ENCODE data around the gene CCDC187. TPM values are rescaled to one million over a fixed set of nuclear protein-coding genes. Genes with fewer than 3 reads are reported as not detected.
"Not testable (repeated sequence)": the region's sequence is repeated elsewhere in the genome, so short reads cannot be mapped to it uniquely, and the experiment has no call there.

Gene CCDC187
- total RNA-seq, 1 experiment from 2014 or later, result not detected

- peaks cover 35% of the 10 kb centered on the region for H3K27me3 ChIP-seq
- no peaks in the 10 kb centered on the region for H3K9me3 ChIP-seq (replicated peaks)
- no peaks in the 10 kb centered on the region for H3K4me1 ChIP-seq
- no peak for DNase-seq
- no peaks in the 10 kb centered on the region for H3K36me3 ChIP-seq
- no peak overlapping the region for H3K4me3 ChIP-seq
- H3K27ac ChIP-seq, result no peak overlapping the region
Observed at GRCh38 chr9:136274786-136275654, 28.9 kb downstream of the CCDC187 start.

GRCh38 chr9:136273921-136274785, 29.7 kb downstream of the CCDC187 start:
- H3K36me3 ChIP-seq, result no peaks in the 10 kb centered on the region
- no peaks in the 10 kb centered on the region for H3K9me3 ChIP-seq (replicated peaks)
- no peaks in the 10 kb centered on the region for H3K4me1 ChIP-seq
- H3K27ac ChIP-seq, result no peak overlapping the region
- DNase-seq, result no peak
- H3K27me3 ChIP-seq, result peaks cover 43% of the 10 kb centered on the region
- H3K4me3 ChIP-seq, result no peak overlapping the region

GRCh38 chr9:136273244-136273865, 30.5 kb downstream of the CCDC187 start:
- H3K27me3 ChIP-seq, result peaks cover 40% of the 10 kb centered on the region
- no peak for DNase-seq

GRCh38 chr9:136270173-136270705, 33.7 kb downstream of the CCDC187 start:
- H3K36me3 ChIP-seq, result no peaks in the 10 kb centered on the region
- peaks cover 27% of the 10 kb centered on the region for H3K27me3 ChIP-seq
- no peaks in the 10 kb centered on the region for H3K4me1 ChIP-seq
- no peak overlapping the region for H3K27ac ChIP-seq
- DNase-seq, result no peak
- H3K4me3 ChIP-seq, result no peak overlapping the region
- no peaks in the 10 kb centered on the region for H3K9me3 ChIP-seq (replicated peaks)

More at GRCh38 chr9:136273244-136273865, 30.5 kb downstream of the CCDC187 start:
- Histone ChIP-seq H3K4me1 (no peaks in the 10 kb centered on the region), H3K4me3 (no peak overlapping the region), H3K27ac (no peak overlapping the region), H3K9me3 (replicated peaks) (no peaks in the 10 kb centered on the region), H3K36me3 (no peaks in the 10 kb centered on the region)

- H3K27me3 ChIP-seq, result peaks cover 12% of the 10 kb centered on the region
- no peak overlapping the region for H3K27ac ChIP-seq
- H3K4me1 ChIP-seq, result peaks cover 5% of the 10 kb centered on the region
- H3K4me3 ChIP-seq, result no peak overlapping the region
- H3K36me3 ChIP-seq, result no peaks in the 10 kb centered on the region
- H3K9me3 ChIP-seq (replicated peaks), result no peaks in the 10 kb centered on the region
- no peak for DNase-seq
Observed at GRCh38 chr9:136268735-136269134, 35.2 kb downstream of the CCDC187 start.

- no peak overlapping the region for H3K4me3 ChIP-seq
- H3K27me3 ChIP-seq, result peaks cover 9% of the 10 kb centered on the region
- no peaks in the 10 kb centered on the region for H3K9me3 ChIP-seq (replicated peaks)
- no peak overlapping the region for H3K27ac ChIP-seq
- H3K4me1 ChIP-seq, result peaks cover 9% of the 10 kb centered on the region
- DNase-seq, result peak in 1 of 2 experiments; percentile 49
- H3K36me3 ChIP-seq, result no peaks in the 10 kb centered on the region
Observed at GRCh38 chr9:136268318-136268717, 35.6 kb downstream of the CCDC187 start.

GRCh38 chr9:136267261-136268111, 36.4 kb downstream of the CCDC187 start:
- H3K27ac ChIP-seq, result no peak overlapping the region
- no peak overlapping the region for H3K4me3 ChIP-seq
- DNase-seq, result no peak
- no peaks in the 10 kb centered on the region for H3K36me3 ChIP-seq
- H3K4me1 ChIP-seq, result peaks cover 10% of the 10 kb centered on the region
- no peaks in the 10 kb centered on the region for H3K9me3 ChIP-seq (replicated peaks)
- H3K27me3 ChIP-seq, result peaks cover 9% of the 10 kb centered on the region

- Histone ChIP-seq H3K27me3 (peaks cover 18% of the 10 kb centered on the region), H3K4me1 (peaks cover 10% of the 10 kb centered on the region)
- H3K27ac ChIP-seq; H3K36me3 ChIP-seq; H3K9me3 ChIP-seq (replicated peaks); H3K4me3 ChIP-seq; DNase-seq: not testable (repeated sequence)
Observed at GRCh38 chr9:136266641-136267040, 37.3 kb downstream of the CCDC187 start.

- Histone ChIP-seq H3K4me3 (no peak overlapping the region), H3K27ac (no peak overlapping the region), H3K27me3 (peaks cover 26% of the 10 kb centered on the region), H3K9me3 (replicated peaks) (no peaks in the 10 kb centered on the region), H3K4me1 (peaks cover 10% of the 10 kb centered on the region), H3K36me3 (no peaks in the 10 kb centered on the region)
- no peak for DNase-seq
Observed at GRCh38 chr9:136265561-136266355, 38.1 kb downstream of the CCDC187 start.

- Histone ChIP-seq H3K27ac (no peak overlapping the region), H3K36me3 (no peaks in the 10 kb centered on the region), H3K9me3 (replicated peaks) (no peaks in the 10 kb centered on the region), H3K4me3 (no peak overlapping the region), H3K4me1 (peaks cover 10% of the 10 kb centered on the region), H3K27me3 (peaks cover 30% of the 10 kb centered on the region)
- no peak for DNase-seq
Observed at GRCh38 chr9:136264441-136265405, 39.2 kb downstream of the CCDC187 start.

- no peak overlapping the region for H3K27ac ChIP-seq
- H3K4me1 ChIP-seq, result peaks cover 10% of the 10 kb centered on the region
- no peak overlapping the region for H3K4me3 ChIP-seq
- H3K9me3 ChIP-seq (replicated peaks), result no peaks in the 10 kb centered on the region
- peak in 1 of 2 experiments; percentile 47 for DNase-seq
- H3K36me3 ChIP-seq, result no peaks in the 10 kb centered on the region
- peaks cover 28% of the 10 kb centered on the region for H3K27me3 ChIP-seq
Observed at GRCh38 chr9:136264031-136264430, 39.9 kb downstream of the CCDC187 start.

- Histone ChIP-seq H3K27ac (no peak overlapping the region), H3K27me3 (peaks cover 28% of the 10 kb centered on the region), H3K4me3 (no peak overlapping the region), H3K36me3 (no peaks in the 10 kb centered on the region), H3K9me3 (replicated peaks) (no peaks in the 10 kb centered on the region), H3K4me1 (peaks cover 15% of the 10 kb centered on the region)
- no peak for DNase-seq
Observed at GRCh38 chr9:136262671-136263178, 41.2 kb downstream of the CCDC187 start.
